LoVo (cell line): ENCODE data around the gene DNAJC3.
"Not testable (repeated sequence)": the region's sequence is repeated elsewhere in the genome, so short reads cannot be mapped to it uniquely, and the experiment has no call there.

Experiments used
- DNase-seq: peaks from one replicate; pipeline ENCODE4 v3.0.0-alpha.2; 2016; ENCODE audit warnings: low spot score

Gene DNAJC3

GRCh38 chr13:95714142-95714832, 37.3 kb downstream of the DNAJC3 start:
- DNase-seq: no peak

GRCh38 chr13:95716231-95716630, 39.3 kb downstream of the DNAJC3 start:
- DNase-seq: no peak

- DNase-seq: no peak
Measured at GRCh38 chr13:95722241-95722640, 45.3 kb downstream of the DNAJC3 start.

GRCh38 chr13:95723438-95723837, 46.5 kb downstream of the DNAJC3 start:
- DNase-seq: no peak

GRCh38 chr13:95724252-95724651, 47.3 kb downstream of the DNAJC3 start:
- no peak for DNase-seq

GRCh38 chr13:95726876-95727275, 49.9 kb downstream of the DNAJC3 start:
- DNase-seq: no peak

GRCh38 chr13:95728957-95729356, 52.0 kb downstream of the DNAJC3 start:
- no peak for DNase-seq

GRCh38 chr13:95734124-95734523, 57.2 kb downstream of the DNAJC3 start:
- DNase-seq: no peak

- not testable (repeated sequence) for DNase-seq
Measured at GRCh38 chr13:95740071-95740978, 63.4 kb downstream of the DNAJC3 start.

GRCh38 chr13:95740979-95741320, 64.0 kb downstream of the DNAJC3 start:
- DNase-seq: no peak

- no peak for DNase-seq
Measured at GRCh38 chr13:95741584-95742563, 64.9 kb downstream of the DNAJC3 start.

- no peak for DNase-seq
Measured at GRCh38 chr13:95743192-95743591, 66.3 kb downstream of the DNAJC3 start.

- no peak for DNase-seq
Measured at GRCh38 chr13:95745289-95745688, 68.3 kb downstream of the DNAJC3 start.

GRCh38 chr13:95745752-95746151, 68.8 kb downstream of the DNAJC3 start:
- DNase-seq: no peak

- DNase-seq: no peak
Measured at GRCh38 chr13:95749545-95749944, 72.6 kb downstream of the DNAJC3 start.

GRCh38 chr13:95752677-95753076, 75.7 kb downstream of the DNAJC3 start:
- DNase-seq: no peak

GRCh38 chr13:95754069-95754468, 77.1 kb downstream of the DNAJC3 start:
- no peak for DNase-seq

- DNase-seq: no peak
Measured at GRCh38 chr13:95756072-95756471, 79.1 kb downstream of the DNAJC3 start.

GRCh38 chr13:95762626-95763025, 85.7 kb downstream of the DNAJC3 start:
- DNase-seq: not testable (repeated sequence)

- no peak for DNase-seq
Measured at GRCh38 chr13:95763601-95764000, 86.7 kb downstream of the DNAJC3 start.

GRCh38 chr13:95771905-95772304, 95.0 kb downstream of the DNAJC3 start:
- DNase-seq: no peak

GRCh38 chr13:95779522-95779921, 102.6 kb downstream of the DNAJC3 start:
- no peak for DNase-seq
